GM19397 (cell line): Measurements from ENCODE around the gene IPO9.
"Not testable (repeated sequence)": the region's sequence is repeated elsewhere in the genome, so short reads cannot be mapped to it uniquely, and the experiment has no call there.

Source experiments
- ATAC-seq: cut with Tn5 transposase; IDR thresholded peaks from one replicate; pipeline ENCODE4 v1.9.1; 2021; ENCODE audit warnings: mild to moderate bottlenecking, moderate library complexity; ENCODE audit not compliant: unreplicated experiment

IPO9 gene

DNA sequence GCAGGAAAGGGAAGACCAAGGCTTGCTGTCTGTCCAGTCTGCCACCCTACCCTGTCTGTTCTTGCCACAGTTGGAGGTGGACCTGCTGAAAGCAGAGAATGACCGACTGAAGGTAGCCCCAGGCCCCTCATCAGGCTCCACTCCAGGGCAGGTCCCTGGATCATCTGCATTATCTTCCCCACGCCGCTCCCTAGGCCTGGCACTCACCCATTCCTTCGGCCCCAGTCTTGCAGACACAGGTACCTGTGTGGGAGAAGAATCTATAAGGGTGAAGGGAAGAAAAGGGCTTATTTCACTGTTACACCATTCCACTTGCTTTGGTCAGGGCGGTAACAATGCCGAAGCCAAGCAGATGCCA is 20.3 kb upstream of the IPO9 start:
- no peak for ATAC-seq

DNA sequence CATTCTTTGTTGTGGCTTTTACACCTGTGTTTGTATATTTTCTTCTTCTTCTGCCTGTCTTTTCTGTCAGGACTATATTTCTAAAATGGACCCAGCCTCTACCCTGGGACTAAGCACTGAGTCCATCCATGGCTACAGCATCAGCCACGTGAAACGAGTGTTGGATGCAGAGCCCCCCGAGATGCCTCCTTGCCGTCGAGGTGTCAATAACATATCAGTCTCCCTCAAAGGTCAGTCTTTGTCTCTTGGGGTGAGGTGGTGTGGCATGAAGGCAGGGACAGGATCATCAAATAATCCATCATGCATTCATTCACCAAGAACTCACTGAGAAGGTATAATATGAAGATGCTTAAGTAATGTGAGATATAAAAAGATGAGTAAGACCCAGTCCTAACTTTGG is 19.1 kb upstream of the IPO9 start:
- ATAC-seq: no peak

DNA sequence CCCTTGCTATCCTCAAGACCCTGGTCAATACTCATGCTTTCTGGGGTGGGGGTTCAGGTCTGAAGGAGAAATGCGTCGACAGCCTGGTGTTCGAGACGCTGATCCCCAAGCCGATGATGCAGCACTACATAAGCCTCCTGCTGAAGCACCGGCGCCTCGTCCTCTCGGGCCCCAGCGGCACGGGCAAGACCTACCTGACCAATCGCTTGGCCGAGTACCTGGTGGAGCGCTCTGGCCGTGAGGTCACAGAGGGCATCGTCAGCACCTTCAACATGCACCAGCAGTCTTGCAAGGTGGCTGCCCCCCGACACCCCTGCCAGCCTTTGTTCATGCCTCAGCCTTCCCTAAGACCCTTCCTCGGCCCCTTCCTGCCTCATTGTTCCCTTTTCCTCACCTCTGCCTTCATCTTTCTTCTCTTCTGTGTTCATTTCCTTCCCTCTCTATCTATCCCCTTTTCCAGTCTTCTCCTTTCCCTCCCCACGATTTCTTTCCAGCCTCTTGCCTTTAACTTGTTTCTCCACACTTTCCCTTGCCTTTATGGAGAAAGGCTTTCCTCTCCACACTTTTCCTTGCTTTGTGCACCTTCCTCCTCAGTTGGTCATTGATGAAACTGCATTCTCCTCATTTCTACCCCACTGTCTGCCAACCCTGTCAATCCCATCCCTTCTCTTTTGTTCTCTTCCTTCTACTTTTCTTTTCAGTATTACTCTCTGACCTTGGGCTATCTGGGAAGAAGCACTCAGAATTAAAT is 18.3 kb upstream of the IPO9 start:
- ATAC-seq: no peak

DNA sequence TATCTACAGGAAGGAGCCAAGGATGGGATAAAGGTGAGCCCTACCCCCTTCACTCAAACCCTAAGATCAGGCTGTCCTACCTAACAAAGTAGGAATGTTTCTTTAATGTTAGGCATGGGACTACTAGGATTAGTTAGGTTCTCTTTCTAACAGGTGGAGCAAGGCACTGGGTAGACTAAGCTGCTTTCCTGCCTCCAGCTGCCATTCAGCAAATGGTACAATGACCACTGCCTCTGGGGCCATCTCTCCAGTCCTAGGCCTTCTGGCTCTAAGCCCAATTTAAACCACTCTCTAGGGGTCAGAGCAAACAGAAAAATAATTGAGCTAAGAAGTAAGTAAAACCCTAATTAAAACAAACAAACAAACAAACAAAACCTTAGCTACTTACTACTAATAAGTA is 15.7 kb upstream of the IPO9 start:
- no peak for ATAC-seq

DNA sequence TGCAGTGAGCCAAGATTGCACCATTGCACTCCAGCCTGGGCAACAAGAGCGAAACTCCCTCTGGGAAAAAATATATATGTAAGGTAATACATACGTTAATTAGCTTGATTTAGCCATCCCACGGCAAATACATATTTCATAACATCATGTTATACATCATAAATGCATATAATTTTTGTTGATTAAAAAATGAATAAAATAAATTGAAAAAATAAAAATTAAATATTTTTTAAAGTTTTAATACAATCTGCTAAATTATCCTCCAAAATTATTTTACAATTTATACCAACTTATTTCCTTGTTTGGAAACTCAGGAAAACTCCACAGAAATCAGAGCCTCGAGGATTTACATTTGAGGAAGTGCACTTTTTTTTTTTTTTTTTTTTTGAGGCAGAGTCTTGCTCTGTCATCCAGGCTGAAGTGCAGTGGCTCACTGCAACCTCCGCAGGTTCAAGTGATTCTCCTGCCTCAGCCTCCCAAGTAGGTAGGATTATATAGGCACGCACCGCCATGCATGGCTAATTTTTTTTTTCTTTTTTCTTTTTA is 12.6 kb upstream of the IPO9 start:
- no peak for ATAC-seq

DNA sequence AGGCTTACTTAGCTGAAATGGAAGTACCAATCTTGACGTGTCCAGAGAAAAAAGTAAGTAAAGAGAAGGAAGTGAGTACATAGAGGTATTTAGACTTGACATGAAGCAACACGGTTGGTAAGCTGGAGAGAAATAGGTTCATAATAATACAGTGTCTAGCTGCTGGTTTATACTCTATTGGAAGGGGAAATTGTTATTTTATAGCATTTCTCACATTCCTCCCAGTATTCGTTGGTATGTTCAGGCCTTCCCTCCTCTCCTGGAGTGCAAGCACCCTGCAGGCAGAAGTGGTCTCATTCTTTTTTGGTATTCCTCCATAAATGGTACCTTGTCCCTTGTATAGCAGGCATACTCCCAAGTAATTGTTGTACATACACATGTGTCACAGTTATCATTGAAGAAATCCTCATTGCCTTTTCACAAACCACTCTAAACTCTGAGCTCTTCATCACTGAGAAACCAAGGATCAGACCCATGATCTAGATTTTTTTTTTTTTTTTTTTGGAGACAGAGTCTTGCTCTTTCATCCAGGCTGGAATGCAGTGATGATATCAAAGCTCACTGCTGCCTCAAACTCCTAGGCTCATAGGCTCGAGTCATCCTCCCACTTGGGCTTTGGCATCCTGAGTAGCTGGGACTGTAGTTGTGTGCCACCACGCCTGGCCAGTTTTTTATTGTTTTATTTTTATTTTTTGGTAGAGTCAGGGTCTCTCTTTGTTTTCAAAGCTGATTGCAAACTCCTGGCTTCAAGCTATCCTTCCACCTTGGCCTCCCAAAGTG is 9.8 kb upstream of the IPO9 start:
- ATAC-seq: no peak

DNA sequence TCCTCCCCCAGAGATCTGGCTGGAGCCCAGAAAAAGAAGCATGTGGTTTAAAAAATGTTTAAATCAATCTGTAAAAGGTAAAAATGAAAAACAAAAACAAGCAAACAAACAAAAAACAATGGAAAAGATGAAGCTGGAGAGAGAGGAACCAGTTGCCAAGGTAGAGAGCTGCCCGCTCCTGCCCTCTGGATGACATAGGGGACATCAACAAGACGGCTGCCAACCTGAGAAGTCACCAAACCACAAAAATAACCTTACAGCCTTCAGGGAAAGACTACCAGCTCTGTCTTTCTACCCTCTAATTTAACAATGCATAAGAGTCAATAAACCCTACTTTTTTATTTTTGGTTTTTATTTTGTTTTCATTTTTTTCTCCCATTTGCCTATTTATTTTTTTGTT is 8.5 kb upstream of the IPO9 start:
- no peak for ATAC-seq

DNA sequence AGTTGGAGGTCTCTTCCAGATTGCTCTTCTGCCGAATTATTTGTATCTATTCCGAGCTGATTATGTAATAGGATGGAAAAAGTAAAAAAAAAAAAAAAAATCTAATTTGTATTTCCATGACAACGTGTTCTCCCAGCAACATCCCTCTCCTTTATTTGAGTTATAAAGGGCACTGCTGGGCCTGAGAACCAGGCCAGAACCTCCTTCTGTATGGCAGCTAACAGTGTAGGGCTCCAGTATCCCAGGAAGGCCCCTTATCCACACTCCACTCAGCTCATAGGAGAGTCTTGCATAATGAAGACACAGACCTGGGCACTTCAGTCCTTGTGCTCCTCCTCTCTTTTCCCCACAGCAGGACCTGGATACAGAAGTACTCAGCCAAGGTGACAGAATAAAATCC is 3.7 kb upstream of the IPO9 start:
- ATAC-seq: no peak

DNA sequence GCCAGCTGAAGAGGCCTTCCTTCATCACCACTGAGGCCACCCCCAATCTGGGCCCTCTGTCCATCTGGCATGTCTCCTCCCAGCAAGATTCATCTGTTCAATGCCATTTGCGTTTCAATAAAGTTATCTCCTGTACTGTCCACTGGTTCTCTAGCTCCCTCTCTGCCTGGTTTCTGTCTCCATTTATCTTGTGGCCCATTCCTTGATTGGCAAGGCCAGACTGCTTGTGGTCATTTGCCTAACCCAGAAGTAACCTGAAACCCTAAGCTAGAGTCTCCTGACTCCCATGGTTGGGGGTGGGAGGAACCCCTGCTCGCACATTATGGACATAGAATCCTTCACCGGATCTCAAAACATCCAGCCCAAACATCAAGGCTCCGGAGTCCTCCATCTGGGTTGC is 2.1 kb upstream of the IPO9 start:
- ATAC-seq: no peak

DNA sequence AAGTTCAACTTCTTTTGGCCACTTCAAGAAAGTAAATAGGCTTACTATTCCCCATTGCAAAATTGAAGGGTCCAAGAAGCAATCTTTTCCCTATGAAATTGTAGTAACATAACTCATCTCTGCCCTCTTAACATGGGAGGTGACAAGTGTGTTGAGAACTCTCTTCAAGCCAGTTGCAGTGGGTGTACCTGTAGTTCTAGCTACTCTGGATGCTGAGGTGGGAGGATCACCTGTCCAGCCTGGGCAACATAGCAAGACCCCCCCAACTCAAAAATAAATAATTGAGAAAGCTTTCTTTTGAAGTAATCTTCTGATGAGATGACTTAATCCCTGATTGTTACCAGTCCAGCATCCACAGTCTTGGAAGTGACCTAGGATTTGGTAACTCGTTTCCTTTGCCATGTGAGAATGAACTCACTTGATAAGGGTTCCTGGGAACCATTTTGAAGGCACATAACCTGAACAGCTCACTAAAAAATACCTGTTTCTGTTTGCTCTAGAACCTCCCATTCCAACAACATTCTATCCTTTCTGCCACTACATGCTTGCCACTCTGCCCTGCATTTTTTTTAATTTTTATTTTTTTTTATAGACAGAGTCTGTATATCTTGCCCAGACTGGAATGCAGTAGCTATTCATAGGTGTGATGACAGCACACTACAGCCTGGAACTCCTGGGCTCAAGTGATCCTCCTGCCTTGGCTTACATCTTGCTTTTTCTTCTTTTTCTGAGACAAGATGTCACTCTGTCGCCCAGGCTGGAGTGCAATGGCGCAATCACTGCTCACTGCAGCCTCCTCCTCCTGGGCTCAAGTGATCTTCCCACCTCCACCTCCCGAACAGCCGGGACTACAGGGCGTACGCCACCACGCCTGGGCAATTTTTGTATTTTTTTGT is 1.4 kb upstream of the IPO9 start:
- no peak for ATAC-seq

DNA sequence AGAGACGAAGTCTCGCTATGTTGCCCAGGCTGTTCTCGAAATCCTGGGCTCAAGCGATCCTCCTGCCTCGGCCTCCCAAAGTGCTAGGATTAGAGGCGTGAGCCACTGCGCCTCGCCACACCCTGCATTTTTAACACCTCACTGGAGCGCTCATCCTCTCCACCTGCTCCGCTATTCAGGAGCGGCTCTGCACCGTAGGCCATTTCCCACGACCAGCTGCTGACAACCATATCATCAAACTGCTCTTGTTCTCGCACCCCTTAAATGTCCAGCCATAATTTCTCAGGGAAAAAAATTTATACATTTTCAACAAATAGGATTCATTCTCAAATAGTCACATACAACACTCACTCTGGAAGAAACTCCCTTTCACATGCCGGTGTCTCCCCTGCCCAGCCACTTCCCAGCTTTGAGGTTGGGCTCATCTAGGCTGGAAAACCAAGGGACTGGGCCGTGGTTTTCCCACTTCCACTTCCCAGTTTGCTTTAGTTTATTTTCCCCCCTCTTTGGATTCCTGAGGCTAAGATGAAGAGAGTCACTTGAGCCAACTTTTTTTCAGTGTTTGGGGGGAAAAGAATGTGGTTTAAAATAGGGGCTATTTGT is 639 bp upstream of the IPO9 start:
- no peak for ATAC-seq

DNA sequence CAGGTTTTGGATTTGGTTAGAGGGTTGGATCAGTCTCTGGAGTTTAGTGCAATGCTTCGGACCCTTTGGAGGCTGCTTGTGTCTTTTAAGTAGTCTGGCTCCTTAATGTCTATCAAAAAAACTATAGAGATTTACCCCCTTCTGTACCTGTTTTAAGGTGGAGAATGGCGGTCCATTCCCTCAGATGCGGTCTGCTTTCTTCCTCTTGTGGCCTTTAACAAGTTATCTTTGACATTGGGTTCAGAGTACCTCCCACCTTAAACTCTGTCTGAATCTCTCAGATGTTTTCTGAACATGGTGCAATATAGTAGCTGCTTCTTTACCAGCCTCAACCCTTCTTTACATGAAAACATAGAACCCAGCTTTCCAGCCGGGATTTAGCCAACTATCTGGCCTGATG is 2.4 kb downstream of the IPO9 start:
- no peak for ATAC-seq

DNA sequence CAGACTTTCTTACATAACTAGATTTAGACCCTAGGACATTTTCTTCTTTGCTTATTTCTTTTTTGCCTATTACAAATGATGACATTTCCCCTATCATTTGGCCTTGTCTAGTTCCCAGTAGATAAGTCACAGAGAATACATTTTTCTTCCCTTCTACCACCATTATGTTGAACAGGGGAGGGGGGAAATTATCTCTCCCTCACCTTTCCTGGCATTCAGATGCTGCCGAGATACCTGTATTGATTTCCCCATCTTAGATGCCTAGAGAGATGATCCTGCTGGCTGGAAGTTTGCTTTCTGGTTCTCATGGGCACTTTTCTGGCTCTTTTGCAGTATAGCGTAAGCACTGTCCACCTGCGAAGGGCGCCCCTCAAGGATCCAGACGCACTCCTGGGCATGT is 5.7 kb downstream of the IPO9 start:
- ATAC-seq: no peak

DNA sequence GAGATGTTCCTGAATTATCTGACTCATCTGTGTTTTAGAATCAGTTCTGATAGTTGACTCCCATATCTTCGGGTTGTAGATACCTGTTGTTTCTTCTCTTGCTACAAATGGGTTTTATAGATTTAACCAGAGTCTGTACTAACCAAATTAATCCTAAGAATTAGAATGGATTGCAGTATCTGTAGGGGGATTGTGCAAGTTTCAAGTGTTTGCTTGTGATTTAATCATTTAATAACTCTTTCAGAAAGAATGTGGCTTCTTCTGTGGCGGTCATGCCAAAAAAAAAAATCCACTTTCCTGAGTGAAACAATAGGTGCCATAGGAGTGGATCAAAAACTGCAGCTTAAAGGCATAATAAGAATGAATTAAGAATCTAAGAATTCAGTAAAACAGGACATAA is 9.4 kb downstream of the IPO9 start:
- ATAC-seq: no peak

DNA sequence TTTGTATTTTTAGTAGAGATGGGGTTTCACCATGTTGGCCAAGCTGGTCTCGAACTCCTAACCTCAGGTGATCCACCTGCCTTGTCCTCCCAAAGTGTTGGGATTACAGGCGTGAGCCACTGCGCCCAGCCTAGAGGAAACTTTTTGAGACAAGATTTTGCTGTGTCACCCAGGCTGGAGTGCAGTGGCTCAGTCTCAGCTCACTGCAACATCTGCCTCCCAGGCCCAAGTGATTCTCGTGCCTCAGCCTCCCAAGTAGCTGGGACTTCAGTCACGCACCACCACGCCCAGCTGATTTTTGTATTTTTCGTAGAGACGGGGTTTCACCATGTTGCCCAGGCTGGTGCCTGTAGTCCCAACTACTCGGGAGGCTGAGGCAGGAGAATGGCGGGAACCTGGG is 10.1 kb downstream of the IPO9 start:
- ATAC-seq: not testable (repeated sequence)

DNA sequence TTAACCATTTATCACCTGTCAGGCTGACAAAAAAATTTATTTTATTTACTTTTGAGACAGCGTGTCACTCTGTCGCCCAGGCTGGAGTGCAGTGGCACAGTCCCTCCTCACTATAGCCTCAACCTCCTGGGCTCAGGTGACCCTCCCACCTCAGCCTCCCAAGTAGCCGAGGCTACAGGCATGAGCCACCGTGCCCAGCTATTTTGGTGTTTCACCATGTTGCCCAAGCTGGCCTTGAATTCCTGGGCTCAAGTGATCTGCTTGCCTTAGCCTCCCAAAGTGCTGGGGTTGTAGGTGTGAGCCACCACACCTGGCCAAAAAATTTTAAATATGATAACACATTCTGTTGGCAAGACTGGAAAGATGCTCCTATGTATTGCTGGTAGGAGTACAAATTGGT is 11.1 kb downstream of the IPO9 start:
- no peak for ATAC-seq

DNA sequence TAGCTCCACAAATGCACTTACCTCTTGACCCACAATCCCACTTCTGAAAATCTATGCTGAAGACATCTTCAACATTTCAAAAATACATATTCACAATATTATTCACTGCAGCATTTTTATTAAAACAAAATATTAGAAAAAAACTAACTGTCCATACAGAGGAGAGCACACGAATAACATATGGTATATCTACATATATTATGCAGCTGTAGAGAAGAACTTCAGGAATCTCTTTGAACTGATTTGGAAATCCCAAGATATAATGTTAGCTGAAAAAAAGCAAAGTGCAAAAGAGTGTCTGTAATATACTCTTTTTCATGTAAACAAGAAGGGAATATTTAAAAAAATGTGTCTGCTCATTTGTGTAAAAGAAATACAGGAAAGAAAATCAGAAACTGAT is 11.5 kb downstream of the IPO9 start:
- no peak for ATAC-seq

DNA sequence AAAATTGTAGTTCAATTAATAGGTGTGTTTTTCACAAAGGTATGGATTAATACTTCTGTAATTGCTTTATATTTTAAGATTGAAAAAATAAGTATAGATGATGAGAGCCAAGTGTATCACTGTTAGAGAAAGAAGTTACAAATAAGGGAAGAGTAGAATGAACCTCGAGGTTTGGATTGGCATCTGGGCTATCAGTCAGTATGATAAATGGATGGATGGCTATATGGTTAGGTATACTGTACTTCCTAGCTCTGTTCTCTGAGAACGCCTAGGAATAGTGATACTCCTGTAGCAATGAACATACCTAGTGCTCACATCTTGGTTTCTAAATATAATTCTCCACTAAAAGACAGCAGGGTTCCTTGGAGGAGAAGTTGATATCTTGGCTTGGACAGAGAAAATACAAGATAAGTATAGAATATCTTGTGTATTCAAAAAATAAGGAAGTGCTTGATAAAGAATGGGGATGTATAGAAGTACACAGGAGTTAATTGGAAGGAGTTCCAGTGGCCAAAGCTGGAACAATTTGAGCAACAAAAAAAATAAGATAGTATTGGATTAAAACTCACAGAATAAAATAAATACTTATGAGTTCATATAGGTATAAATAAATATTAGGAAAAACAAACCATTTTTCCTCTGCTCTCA is 12.4 kb downstream of the IPO9 start:
- no peak for ATAC-seq

DNA sequence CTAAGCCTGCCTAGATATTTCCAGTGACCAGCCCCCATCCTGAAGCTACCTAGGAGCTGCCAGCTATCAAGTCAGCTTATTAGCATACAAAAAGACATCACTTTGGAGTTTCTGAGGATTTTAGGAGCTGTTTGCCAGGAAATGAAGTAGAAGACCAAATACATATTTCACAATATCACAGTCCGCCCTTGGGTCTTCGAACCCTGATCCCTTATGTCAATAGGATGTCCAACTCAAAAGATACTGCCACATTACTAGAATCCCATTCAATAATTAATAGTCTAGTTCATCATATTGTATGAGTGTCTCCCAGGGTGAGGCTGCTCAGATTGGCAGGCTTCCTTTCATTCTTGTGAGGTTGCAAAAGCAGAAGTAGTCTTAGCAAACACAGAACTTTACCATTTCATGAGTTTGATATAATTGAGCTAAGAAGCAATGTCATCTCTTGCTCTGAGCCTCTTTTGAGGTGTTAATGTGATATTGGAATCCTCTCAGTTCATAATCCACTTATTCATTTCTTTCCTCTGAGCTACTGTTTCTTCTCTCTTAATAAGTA is 13.6 kb downstream of the IPO9 start:
- no peak for ATAC-seq
